IPS DF 6.9 (cell line): ENCODE data around the gene DAGLA.

Experiments used
- DNase-seq: peaks from one replicate; pipeline ENCODE4 v3.0.0-alpha.2; 2013; ENCODE audit warnings: low read depth, low spot score
- H3K27ac ChIP-seq: one replicate; pipeline ENCODE4 v1.5.1; 2013; ENCODE audit warnings: low read length, control low read depth
- H3K27me3 ChIP-seq: 2 replicates; pipeline ENCODE4 v1.6.1; 2013; ENCODE audit warnings: mild to moderate bottlenecking, low read length; ENCODE audit not compliant: control insufficient read depth, insufficient read depth
- H3K36me3 ChIP-seq: 2 replicates; pipeline ENCODE4 v1.6.1; 2013; ENCODE audit warnings: low read length; ENCODE audit not compliant: control insufficient read depth, insufficient read depth
- H3K4me1 ChIP-seq: 2 replicates; pipeline ENCODE4 v1.6.1; 2013; ENCODE audit warnings: low read length; ENCODE audit not compliant: control insufficient read depth, insufficient read depth
- H3K4me3 ChIP-seq: 2 replicates; pipeline ENCODE4 v1.5.1; 2013; ENCODE audit warnings: mild to moderate bottlenecking, low read length
- H3K9me3 ChIP-seq: 2 replicates; pipeline ENCODE4 v1.6.1; 2013; ENCODE audit warnings: low read length, inconsistent platforms; ENCODE audit not compliant: control insufficient read depth, insufficient read depth
- WGBS: extraction: QIAGEN DNeasy Blood & Tissue Kit; methylation state at CpG from one replicate; pipeline ENCODE4 v1.1.7; 2013; ENCODE audit warnings: mixed read lengths, missing lambda C conversion rate; ENCODE audit not compliant: insufficient read length, insufficient coverage; 5-methylcytosine and 5-hydroxymethylcytosine counted together

DAGLA gene

GRCh38 chr11:61736310-61736709 lies 56.1 kb downstream of the DAGLA start:
- WGBS: no CpG with 5 or more reads among the region's 5 CpGs
- Histone ChIP-seq H3K4me3 (no peak overlapping the region), H3K9me3 (no peaks in the 10 kb centered on the region), H3K4me1 (no peaks in the 10 kb centered on the region), H3K27ac (no peak overlapping the region), H3K27me3 (no peaks in the 10 kb centered on the region), H3K36me3 (peaks cover 19% of the 10 kb centered on the region)
- DNase-seq: no peak

GRCh38 chr11:61737131-61737530 lies 56.9 kb downstream of the DAGLA start:
- WGBS: no CpG with 5 or more reads among the region's 12 CpGs
- H3K27ac ChIP-seq: no peak overlapping the region
- no peak for DNase-seq
- peaks cover 19% of the 10 kb centered on the region for H3K36me3 ChIP-seq
- H3K9me3 ChIP-seq: no peaks in the 10 kb centered on the region
- no peaks in the 10 kb centered on the region for H3K27me3 ChIP-seq
- H3K4me1 ChIP-seq: no peaks in the 10 kb centered on the region
- H3K4me3 ChIP-seq: no peak overlapping the region

DNA sequence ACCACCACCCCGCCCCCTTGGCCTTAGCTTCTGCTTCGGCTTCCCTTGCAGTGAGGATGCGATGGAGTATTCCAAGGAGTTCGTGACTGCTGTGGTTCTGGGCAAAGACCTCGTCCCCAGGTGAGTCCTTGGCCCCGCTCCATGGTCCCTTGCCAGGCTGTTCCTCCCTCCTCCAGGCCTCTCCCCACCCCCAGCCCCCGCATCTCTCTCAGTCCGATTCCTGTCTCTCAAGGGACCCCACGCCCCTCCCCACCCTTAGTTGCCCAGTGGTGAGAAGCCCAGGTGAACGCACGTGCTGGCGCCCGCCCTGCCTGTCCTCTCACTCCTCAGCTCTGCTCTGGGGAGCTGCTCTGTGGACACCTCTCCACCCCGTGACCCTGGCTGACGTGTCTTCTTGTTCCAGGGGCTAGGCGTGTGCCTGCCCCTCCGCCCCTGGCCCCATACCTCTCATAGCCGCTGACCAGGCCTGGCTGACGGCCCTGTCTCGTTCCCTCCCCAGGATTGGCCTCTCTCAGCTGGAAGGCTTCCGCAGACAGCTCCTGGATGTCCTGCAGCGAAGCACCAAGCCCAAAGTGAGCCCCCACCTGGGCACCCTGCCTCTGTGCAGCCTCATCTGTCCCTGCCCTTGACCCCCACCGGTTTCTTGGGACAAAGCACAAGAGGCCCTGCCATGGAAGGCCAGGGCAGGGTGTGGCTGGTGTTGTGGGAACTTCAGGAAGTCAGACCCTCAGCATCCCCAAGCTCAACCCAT lies 57.6 kb downstream of the DAGLA start:
- H3K27ac ChIP-seq: no peak overlapping the region
- H3K4me1 ChIP-seq: no peaks in the 10 kb centered on the region
- WGBS: no CpG with 5 or more reads among the region's 23 CpGs
- H3K4me3 ChIP-seq: no peak overlapping the region
- no peak for DNase-seq
- no peaks in the 10 kb centered on the region for H3K9me3 ChIP-seq
- peaks cover 19% of the 10 kb centered on the region for H3K36me3 ChIP-seq
- no peaks in the 10 kb centered on the region for H3K27me3 ChIP-seq

- Histone ChIP-seq H3K4me1 (no peaks in the 10 kb centered on the region), H3K36me3 (peaks cover 19% of the 10 kb centered on the region), H3K4me3 (no peak overlapping the region), H3K9me3 (no peaks in the 10 kb centered on the region), H3K27me3 (no peaks in the 10 kb centered on the region), H3K27ac (no peak overlapping the region)
- WGBS: no CpG with 5 or more reads among the region's 7 CpGs
- DNase-seq: no peak
Observed at GRCh38 chr11:61738776-61739175, 58.6 kb downstream of the DAGLA start.

DNA sequence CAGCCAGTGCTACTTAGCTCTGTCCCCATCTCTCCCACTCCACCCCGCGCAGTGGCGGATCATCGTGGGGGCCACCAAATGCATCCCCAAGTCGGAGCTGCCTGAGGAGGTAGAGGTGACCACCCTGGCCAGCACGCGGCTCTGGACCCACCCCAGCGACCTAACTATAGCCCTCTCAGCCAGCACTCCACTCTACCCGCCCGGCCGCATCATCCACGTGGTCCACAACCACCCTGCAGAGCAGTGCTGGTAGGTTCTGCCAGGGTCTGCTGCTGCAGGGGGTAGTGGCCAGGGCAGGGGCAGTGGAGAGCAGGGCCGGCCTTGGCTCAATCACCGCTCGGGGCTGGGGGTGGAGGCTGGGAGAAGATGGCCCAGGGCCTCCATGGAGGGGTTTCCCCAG lies 59.2 kb downstream of the DAGLA start:
- no peaks in the 10 kb centered on the region for H3K4me1 ChIP-seq
- H3K9me3 ChIP-seq: no peaks in the 10 kb centered on the region
- no CpG with 5 or more reads among the region's 15 CpGs for WGBS
- H3K4me3 ChIP-seq: no peak overlapping the region
- no peak for DNase-seq
- H3K36me3 ChIP-seq: peaks cover 19% of the 10 kb centered on the region
- no peaks in the 10 kb centered on the region for H3K27me3 ChIP-seq
- no peak overlapping the region for H3K27ac ChIP-seq

DNA sequence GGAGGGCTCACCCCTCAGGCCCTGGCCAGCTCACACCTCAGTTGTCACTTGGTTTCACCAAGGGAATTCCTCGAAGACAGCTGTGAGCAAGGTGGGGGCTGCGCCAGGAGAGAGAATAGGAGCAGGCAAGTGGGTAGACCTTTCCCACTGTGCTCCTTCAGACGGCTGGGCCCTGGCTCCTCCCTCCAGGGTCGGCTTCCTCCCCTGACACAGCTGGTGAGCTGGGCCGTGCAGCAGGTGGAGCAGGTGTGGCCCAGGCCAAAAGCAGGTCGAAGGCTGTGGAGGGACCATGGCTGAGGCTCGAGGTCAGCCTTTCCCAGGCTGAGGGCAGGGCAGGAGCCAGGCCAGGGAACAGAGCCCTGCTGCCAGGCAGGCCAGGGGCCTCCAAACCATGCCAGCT lies 59.8 kb downstream of the DAGLA start:
- Histone ChIP-seq H3K4me1 (no peaks in the 10 kb centered on the region; the same call in 1 of the 2 replicates), H3K9me3 (no peaks in the 10 kb centered on the region), H3K36me3 (peaks cover 19% of the 10 kb centered on the region), H3K27ac (no peak overlapping the region), H3K4me3 (no peak overlapping the region), H3K27me3 (no peaks in the 10 kb centered on the region)
- whole genome bisulfite sequencing: no CpG with 5 or more reads among the region's 7 CpGs
- DNase-seq: no peak

- Histone ChIP-seq H3K36me3 (peaks cover 13% of the 10 kb centered on the region), H3K4me1 (no peaks in the 10 kb centered on the region; the same call in 1 of the 2 replicates), H3K9me3 (no peaks in the 10 kb centered on the region), H3K4me3 (no peak overlapping the region), H3K27ac (no peak overlapping the region), H3K27me3 (no peaks in the 10 kb centered on the region)
- DNase-seq: no peak
- no CpG with 5 or more reads among the region's 7 CpGs for WGBS
Observed at GRCh38 chr11:61742391-61742790, 62.2 kb downstream of the DAGLA start.

- Histone ChIP-seq H3K9me3 (no peaks in the 10 kb centered on the region), H3K4me3 (no peak overlapping the region), H3K27ac (no peak overlapping the region), H3K36me3 (peaks cover 13% of the 10 kb centered on the region), H3K4me1 (no peaks in the 10 kb centered on the region; the same call in 1 of the 2 replicates), H3K27me3 (no peaks in the 10 kb centered on the region)
- no CpG with 5 or more reads among the region's 42 CpGs for WGBS
- no peak for DNase-seq
Observed at GRCh38 chr11:61743486-61744095, 63.4 kb downstream of the DAGLA start.

- no peak overlapping the region for H3K27ac ChIP-seq
- H3K4me1 ChIP-seq: no peaks in the 10 kb centered on the region; the same call in none of the 2 replicates
- H3K27me3 ChIP-seq: no peaks in the 10 kb centered on the region
- H3K4me3 ChIP-seq: no peak overlapping the region
- no peaks in the 10 kb centered on the region for H3K9me3 ChIP-seq
- H3K36me3 ChIP-seq: peaks cover 13% of the 10 kb centered on the region
- DNase-seq: no peak
- WGBS: no CpG with 5 or more reads among the region's 20 CpGs
Observed at GRCh38 chr11:61744181-61744580, 64.0 kb downstream of the DAGLA start.

- Histone ChIP-seq H3K36me3 (peaks cover 10% of the 10 kb centered on the region), H3K27me3 (no peaks in the 10 kb centered on the region), H3K4me1 (peaks cover 2% of the 10 kb centered on the region), H3K4me3 (no peak overlapping the region), H3K9me3 (no peaks in the 10 kb centered on the region), H3K27ac (no peak overlapping the region)
- DNase-seq: no peak
- no CpG with 5 or more reads among the region's 10 CpGs for WGBS
Observed at GRCh38 chr11:61744609-61745156, 64.5 kb downstream of the DAGLA start.
